OCI-LY3 (cell line): ENCODE data around the gene ZBTB22.

Source experiments
- H2AFZ ChIP-seq: fragments of 200-600, 300-600 bp; shearing (Covaris generic); 2 replicates; pipeline ENCODE4 v1.6.0; 2014; ENCODE audit warnings: antibody characterized with exemption, low read depth, low read length
- H3K27ac ChIP-seq: fragments of 200-600, 300-600 bp; sonication (generic); 2 replicates; pipeline ENCODE4 v1.5.1; 2014; ENCODE audit warnings: mild to moderate bottlenecking, low read length, moderate library complexity, mixed read lengths
- H3K27me3 ChIP-seq: fragments of 200-600, 300-600 bp; sonication (generic); 2 replicates; pipeline ENCODE4 v1.6.1; 2014; ENCODE audit warnings: low read depth, low read length, mixed read lengths
- H3K36me3 ChIP-seq: fragments of 200-600, 300-600 bp; sonication (generic); replicated peaks from 2 replicates; pipeline ENCODE3; 2014; ENCODE audit warnings: low read depth, low read length, mixed read lengths
- H3K4me1 ChIP-seq: fragments of 300-600, 200-600 bp; sonication (generic); 2 replicates; pipeline ENCODE4 v1.6.1; 2014; ENCODE audit warnings: low read length, mixed read lengths
- H3K4me2 ChIP-seq: fragments of 200-600, 300-600 bp; sonication (generic); 2 replicates; pipeline ENCODE4 v1.6.1; 2014; ENCODE audit warnings: low read length, mixed read lengths
- H3K4me3 ChIP-seq: fragments of 300-600, 200-600 bp; sonication (generic); 2 replicates; pipeline ENCODE4 v1.5.1; 2014; ENCODE audit warnings: antibody characterized with exemption, mild to moderate bottlenecking, low read length, moderate library complexity
- H3K79me2 ChIP-seq: fragments of 300-600, 200-600 bp; shearing (Covaris generic); 2 replicates; pipeline ENCODE4 v1.6.1; 2014; ENCODE audit warnings: mild to moderate bottlenecking, low read length, mixed read lengths
- H3K9ac ChIP-seq: fragments of 300-600, 200-600 bp; shearing (Covaris generic); 2 replicates; pipeline ENCODE4 v1.6.0; 2014; ENCODE audit warnings: mild to moderate bottlenecking, low read length, moderate library complexity
- H3K9me3 ChIP-seq: fragments of 200-600, 300-600 bp; shearing (Covaris generic); 2 replicates; pipeline ENCODE4 v1.6.1; 2014; ENCODE audit warnings: low read length, mixed read lengths; ENCODE audit not compliant: insufficient read depth
- H4K20me1 ChIP-seq: fragments of 200-600, 300-600 bp; sonication (generic); 2 replicates; pipeline ENCODE4 v1.6.1; 2016; ENCODE audit warnings: low read length, mixed read lengths; ENCODE audit not compliant: insufficient read depth
- EZH2phosphoT487 ChIP-seq: fragments of 200-600 bp; shearing (Covaris generic); IDR thresholded peaks from 2 replicates; pipeline ENCODE4 v1.6.1; 2018; ENCODE audit warnings: antibody characterized with exemption, mixed run types, low read depth
- TF ChIP-seq, protein P1 (sequence below): fragments of 200-600, 300-600 bp; sonication (generic); IDR thresholded peaks from 2 replicates; pipeline ENCODE4 v1.5.1; 2014; ENCODE audit warnings: antibody characterized with exemption, low read length, low read depth

Gene ZBTB22

DNA sequence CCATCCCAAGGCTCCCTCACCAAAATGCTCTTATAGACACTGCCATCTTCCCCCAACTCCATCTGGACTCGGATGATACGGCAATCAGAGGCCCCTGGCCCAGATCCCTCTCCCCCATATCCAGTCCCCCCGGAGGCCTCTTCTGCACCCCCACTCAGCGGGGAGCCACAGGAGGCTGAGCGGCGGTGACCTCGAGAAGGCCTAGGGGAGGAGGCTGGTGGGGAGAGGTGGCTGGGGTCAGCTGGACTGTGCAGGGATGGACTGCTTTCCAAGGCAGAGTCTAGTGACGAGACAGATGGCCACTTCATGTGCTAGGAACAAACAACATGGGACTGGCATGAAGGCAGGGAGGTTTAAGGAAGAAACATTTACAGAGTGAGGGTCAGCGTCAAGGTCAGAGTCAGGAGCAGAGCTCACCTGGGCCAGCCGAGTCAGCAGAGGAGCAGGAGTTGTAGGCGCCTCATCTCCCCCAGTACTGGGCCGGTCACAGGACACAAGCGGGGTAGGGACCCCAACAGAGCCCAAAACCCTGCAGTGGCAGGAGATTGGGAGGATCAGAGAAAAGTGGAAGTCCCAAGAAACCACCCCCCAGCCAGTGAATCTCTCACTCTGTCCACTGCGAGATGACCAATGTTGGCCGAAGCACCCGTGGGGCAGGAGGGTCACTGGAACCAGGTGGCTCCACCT, 24.4 kb downstream of the ZBTB22 start:
- Histone ChIP-seq H3K79me2 (peaks cover 28% of the 10 kb centered on the region), H3K27me3 (no peaks in the 10 kb centered on the region), H3K27ac (no peak overlapping the region), H4K20me1 (no peaks in the 10 kb centered on the region), H3K4me1 (peaks cover 18% of the 10 kb centered on the region), H3K4me2 (no peak overlapping the region), H3K36me3 (peaks cover 9% of the 10 kb centered on the region), H3K9ac (no peak overlapping the region), H2AFZ (no peak overlapping the region), H3K9me3 (no peaks in the 10 kb centered on the region), H3K4me3 (no peak overlapping the region)
- TF ChIP-seq, protein P1, sequence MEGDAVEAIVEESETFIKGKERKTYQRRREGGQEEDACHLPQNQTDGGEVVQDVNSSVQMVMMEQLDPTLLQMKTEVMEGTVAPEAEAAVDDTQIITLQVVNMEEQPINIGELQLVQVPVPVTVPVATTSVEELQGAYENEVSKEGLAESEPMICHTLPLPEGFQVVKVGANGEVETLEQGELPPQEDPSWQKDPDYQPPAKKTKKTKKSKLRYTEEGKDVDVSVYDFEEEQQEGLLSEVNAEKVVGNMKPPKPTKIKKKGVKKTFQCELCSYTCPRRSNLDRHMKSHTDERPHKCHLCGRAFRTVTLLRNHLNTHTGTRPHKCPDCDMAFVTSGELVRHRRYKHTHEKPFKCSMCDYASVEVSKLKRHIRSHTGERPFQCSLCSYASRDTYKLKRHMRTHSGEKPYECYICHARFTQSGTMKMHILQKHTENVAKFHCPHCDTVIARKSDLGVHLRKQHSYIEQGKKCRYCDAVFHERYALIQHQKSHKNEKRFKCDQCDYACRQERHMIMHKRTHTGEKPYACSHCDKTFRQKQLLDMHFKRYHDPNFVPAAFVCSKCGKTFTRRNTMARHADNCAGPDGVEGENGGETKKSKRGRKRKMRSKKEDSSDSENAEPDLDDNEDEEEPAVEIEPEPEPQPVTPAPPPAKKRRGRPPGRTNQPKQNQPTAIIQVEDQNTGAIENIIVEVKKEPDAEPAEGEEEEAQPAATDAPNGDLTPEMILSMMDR: no peak
- TF ChIP-seq EZH2phosphoT487: no peak

DNA sequence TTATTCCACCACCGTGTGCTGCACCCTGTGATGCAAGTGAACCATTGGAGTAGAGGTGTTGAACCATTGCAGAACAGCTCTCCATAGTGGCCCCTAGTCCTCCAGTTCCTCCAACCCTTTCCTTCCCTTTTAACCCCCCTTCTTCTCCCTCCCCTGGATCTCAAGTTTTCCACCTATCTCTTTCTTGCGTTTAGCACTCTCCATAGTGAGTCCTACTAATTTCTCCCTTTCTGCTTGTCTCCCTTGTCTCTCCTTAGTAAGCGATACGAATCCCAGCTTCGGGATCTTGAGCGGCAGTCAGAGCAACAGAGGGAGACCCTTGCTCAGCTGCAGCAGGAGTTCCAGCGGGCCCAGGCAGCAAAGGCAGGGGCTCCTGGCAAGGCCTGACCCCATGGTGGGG, 27.1 kb downstream of the ZBTB22 start:
- no peaks in the 10 kb centered on the region for H4K20me1 ChIP-seq
- H3K36me3 ChIP-seq: peaks cover 9% of the 10 kb centered on the region
- TF ChIP-seq, protein P1: no peak
- TF ChIP-seq EZH2phosphoT487: no peak
- peak overlapping the region; percentile 97 for H3K4me2 ChIP-seq
- peaks cover 28% of the 10 kb centered on the region for H3K79me2 ChIP-seq
- no peaks in the 10 kb centered on the region for H3K9me3 ChIP-seq
- H3K4me1 ChIP-seq: peaks cover 12% of the 10 kb centered on the region
- H3K27me3 ChIP-seq: no peaks in the 10 kb centered on the region
- no peak overlapping the region for H3K27ac ChIP-seq
- no peak overlapping the region for H2AFZ ChIP-seq
- peak overlapping the region; percentile 89; the same call in 1 of the 2 replicates for H3K9ac ChIP-seq
- peak overlapping the region; percentile 98 for H3K4me3 ChIP-seq

DNA sequence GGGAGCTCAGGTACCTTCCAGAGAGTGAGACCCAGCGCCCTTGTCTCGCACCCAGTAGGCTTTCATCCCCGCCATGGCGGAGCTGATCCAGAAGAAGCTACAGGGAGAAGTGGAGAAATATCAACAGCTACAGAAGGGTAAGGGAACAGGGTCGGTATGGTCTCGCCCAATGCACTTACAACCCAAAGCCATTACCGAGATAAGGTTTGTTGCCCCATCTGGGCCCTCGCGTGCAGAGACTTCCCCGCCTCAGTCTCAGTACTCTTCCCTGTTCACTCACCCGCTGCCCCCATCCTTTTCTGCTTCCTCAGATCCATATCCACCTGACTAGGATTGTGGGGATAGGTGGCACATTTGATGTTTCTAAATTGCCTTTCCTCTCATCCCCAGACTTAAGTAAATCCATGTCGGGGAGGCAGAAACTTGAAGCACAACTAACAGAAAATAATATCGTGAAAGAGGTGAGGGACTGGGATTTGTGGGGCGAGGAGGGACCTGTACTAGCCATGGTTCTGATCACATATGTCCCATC, 27.7 kb downstream of the ZBTB22 start:
- Histone ChIP-seq H3K4me2 (peak overlapping the region; percentile 97), H3K4me1 (peaks cover 12% of the 10 kb centered on the region), H3K9me3 (no peaks in the 10 kb centered on the region), H4K20me1 (no peaks in the 10 kb centered on the region), H3K9ac (peak overlapping the region; percentile 89), H3K4me3 (peak overlapping the region; percentile 98), H3K79me2 (peaks cover 28% of the 10 kb centered on the region), H2AFZ (0 out of 2 replicates have a peak overlapping the region, but pooled peaks have one; percentile 70), H3K36me3 (peaks cover 9% of the 10 kb centered on the region), H3K27ac (peak overlapping the region; percentile 38), H3K27me3 (no peaks in the 10 kb centered on the region)
- TF ChIP-seq EZH2phosphoT487: no peak
- TF ChIP-seq, protein P1: no peak

DNA sequence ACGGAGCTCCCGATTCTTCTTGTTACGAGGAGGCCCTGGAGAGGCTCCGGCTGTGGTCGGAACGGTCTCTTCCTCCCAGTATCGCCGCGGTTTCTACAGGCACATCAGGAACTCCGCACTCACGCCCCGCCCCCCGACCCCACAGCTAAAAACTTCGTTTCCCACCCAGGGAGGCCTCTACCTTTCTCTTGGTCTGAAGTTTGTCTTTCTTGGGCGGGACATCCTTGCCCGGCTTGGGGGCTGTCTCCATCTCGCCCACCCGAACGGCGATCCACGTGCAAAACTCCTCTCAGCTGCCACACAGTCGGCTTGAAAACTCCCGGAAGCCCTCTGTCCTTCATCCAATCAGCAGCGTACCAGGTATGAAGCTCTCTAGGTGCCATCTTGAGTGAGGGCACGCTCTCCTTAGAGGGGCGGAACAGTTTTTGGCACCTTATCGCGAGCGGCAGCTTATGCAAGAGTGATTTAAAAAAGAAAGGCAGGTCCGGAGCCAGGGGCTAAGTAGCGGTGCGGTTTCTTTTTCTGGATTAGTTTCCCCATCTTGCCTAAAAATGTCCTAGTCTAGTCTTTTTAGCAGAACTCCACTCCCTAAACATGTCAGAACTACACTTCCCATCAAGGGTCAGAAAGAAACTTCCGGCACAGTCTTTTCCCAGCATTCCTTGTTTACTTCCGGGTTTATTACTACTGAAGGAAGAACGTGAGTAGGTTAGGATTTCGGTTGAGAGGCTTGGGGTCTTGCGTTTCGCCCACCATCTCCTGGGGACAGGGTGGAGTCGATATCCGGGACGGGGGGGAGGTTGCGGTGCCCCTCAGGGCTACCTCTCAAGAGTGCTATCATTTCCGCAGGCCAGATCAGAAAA, 28.4 kb downstream of the ZBTB22 start, which contains the start of the genes PFDN6 and WDR46:
Gene PFDN6, plus strand, starts transcription at position 681 of the 863 bp plus-strand sequence. CDS start 256 bp downstream, outside the sequence.
Gene WDR46, minus strand, starts transcription at position 319 of the 863 bp plus-strand sequence. Its CDS starts 69 bp downstream, at position 250.
- H3K36me3 ChIP-seq: peaks cover 9% of the 10 kb centered on the region
- H2AFZ ChIP-seq: peak within 1 kb of the TSS; percentile 70; the same call in 1 of the 2 replicates
- TF ChIP-seq, protein P1: no peak
- TF ChIP-seq EZH2phosphoT487: no peak

More for the DNA sequence above, 28.4 kb downstream of the ZBTB22 start, which contains the start of the genes PFDN6 and WDR46:
- Histone ChIP-seq H4K20me1 (no peaks in the 10 kb centered on the region), H3K79me2 (peaks cover 28% of the 10 kb centered on the region), H3K4me1 (peaks cover 12% of the 10 kb centered on the region), H3K9me3 (no peaks in the 10 kb centered on the region), H3K9ac (peak within 1 kb of the TSS; percentile 89), H3K4me3 (peak within 1 kb of the TSS; percentile 98), H3K27me3 (no peaks in the 10 kb centered on the region), H3K27ac (peak within 1 kb of the TSS; percentile 38), H3K4me2 (peak within 1 kb of the TSS; percentile 97)
